DOHH2 (cell line): Measurements from ENCODE around the gene SOX3.

Experiments
- H3F3A ChIP-seq: fragments of 200-600 bp; sonication (generic), shearing (Covaris generic); 2 replicates; pipeline ENCODE4 v1.6.0; 2016; ENCODE audit warnings: antibody characterized with exemption, mild to moderate bottlenecking; ENCODE audit not compliant: control insufficient read depth, insufficient read depth
- H3K27ac ChIP-seq: fragments of 200-600 bp; sonication (generic); 2 replicates; pipeline ENCODE4 v1.5.1; 2014; ENCODE audit warnings: low read depth, mild to moderate bottlenecking, low read length, moderate library complexity
- H3K27me3 ChIP-seq: fragments of 200-600 bp; sonication (generic); 2 replicates; pipeline ENCODE4 v1.6.1; 2014; ENCODE audit warnings: mild to moderate bottlenecking, low read length, mixed read lengths; ENCODE audit not compliant: control insufficient read depth
- H3K36me3 ChIP-seq: fragments of 200-600 bp; sonication (generic); 2 replicates; pipeline ENCODE4 v1.6.1; 2014; ENCODE audit warnings: mild to moderate bottlenecking, low read length, moderate library complexity, mixed read lengths; ENCODE audit not compliant: control insufficient read depth
- H3K4me1 ChIP-seq: fragments of 200-600 bp; sonication (generic); 2 replicates; pipeline ENCODE4 v1.6.1; 2014; ENCODE audit warnings: mild to moderate bottlenecking, low read length, mixed read lengths; ENCODE audit not compliant: control insufficient read depth
- H3K4me2 ChIP-seq: fragments of 200-600 bp; sonication (generic); 2 replicates; pipeline ENCODE4 v1.6.0; 2014; ENCODE audit warnings: mild to moderate bottlenecking, low read length, moderate library complexity
- H3K4me3 ChIP-seq: fragments of 200-600 bp; sonication (generic); 2 replicates; pipeline ENCODE4 v1.5.1; 2014; ENCODE audit warnings: mild to moderate bottlenecking, low read length, mixed read lengths
- H3K79me2 ChIP-seq: fragments of 200-600 bp; sonication (generic); 2 replicates; pipeline ENCODE4 v1.6.1; 2014; ENCODE audit warnings: mild to moderate bottlenecking, low read length, mixed read lengths; ENCODE audit not compliant: control insufficient read depth
- H3K9me2 ChIP-seq: fragments of 200-600 bp; sonication (generic); replicated peaks from 2 replicates; pipeline ENCODE4 v1.6.1; 2014; ENCODE audit warnings: mild to moderate bottlenecking, low read length, mixed read lengths; ENCODE audit not compliant: control insufficient read depth
- H3K9me3 ChIP-seq: fragments of 200-600 bp; sonication (generic); 2 replicates; pipeline ENCODE4 v1.6.1; 2014; ENCODE audit warnings: antibody characterized with exemption, low read length, mixed read lengths; ENCODE audit not compliant: control insufficient read depth, insufficient read depth
- H4K20me1 ChIP-seq: fragments of 200-600 bp; sonication (generic); 2 replicates; pipeline ENCODE4 v1.6.0; 2014; ENCODE audit warnings: low read depth, mild to moderate bottlenecking, antibody characterized with exemption, low read length, moderate library complexity; ENCODE audit not compliant: control insufficient read depth, insufficient read depth
- EZH2phosphoT487 ChIP-seq: fragments of 200-600 bp; sonication (generic); IDR thresholded peaks from 2 replicates; pipeline ENCODE4 v1.6.1; 2017; ENCODE audit warnings: borderline replicate concordance, mild to moderate bottlenecking, antibody characterized with exemption, low read length, moderate library complexity, mixed read lengths
- TF ChIP-seq, protein P1 (sequence below): fragments of 200-600 bp; sonication (generic); IDR thresholded peaks from one replicate; pipeline ENCODE4 v1.5.1; 2014; ENCODE audit warnings: antibody characterized with exemption, mild to moderate bottlenecking, low read depth, low read length; ENCODE audit not compliant: poor library complexity, severe bottlenecking

The SOX3 gene

DNA sequence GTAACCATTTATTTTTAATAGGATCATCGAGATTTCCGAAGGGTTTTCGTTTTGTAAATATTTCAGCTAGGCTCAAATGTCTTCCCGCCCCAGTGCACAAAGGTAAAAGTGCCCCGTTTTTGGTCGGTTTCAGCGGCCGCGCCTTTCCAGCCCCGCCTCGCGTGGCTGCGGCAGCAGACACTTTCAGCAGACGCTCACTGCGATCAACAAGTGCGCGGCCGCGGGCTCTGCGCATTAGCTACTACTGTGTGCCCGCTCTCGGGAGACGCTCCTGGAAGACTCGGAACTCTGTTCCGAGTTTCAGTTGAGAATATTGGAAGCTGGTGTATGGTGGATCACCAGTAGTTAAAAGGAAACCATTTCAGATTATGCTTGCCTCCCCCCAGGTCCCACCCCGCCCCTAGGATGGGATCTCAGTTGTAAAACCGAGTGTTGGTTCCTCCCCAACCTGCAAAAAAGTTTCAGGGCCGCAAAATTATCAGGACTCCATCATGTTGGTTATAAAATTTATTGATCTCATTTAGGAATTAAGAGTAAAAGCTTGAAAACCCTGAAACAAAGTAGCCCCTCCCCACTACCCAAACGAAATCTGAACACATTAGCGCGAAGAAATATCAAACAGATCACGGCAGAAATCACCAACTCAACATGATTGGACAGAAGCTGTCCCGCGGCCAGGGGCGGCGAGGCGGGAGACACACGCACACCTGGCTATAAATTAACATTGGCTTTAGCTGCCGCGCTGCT, 2.2 kb downstream of the SOX3 start:
- H3K27ac ChIP-seq: no peak overlapping the region
- no peaks in the 10 kb centered on the region for H3K36me3 ChIP-seq
- no peaks in the 10 kb centered on the region for H3K79me2 ChIP-seq
- no peaks in the 10 kb centered on the region for H3K9me2 ChIP-seq
- H3K27me3 ChIP-seq: no peaks in the 10 kb centered on the region
- H3K4me1 ChIP-seq: no peaks in the 10 kb centered on the region
- no peaks in the 10 kb centered on the region for H3K9me3 ChIP-seq
- no peaks in the 10 kb centered on the region for H4K20me1 ChIP-seq
- H3F3A ChIP-seq: no peaks in the 10 kb centered on the region
- TF ChIP-seq, protein P1, sequence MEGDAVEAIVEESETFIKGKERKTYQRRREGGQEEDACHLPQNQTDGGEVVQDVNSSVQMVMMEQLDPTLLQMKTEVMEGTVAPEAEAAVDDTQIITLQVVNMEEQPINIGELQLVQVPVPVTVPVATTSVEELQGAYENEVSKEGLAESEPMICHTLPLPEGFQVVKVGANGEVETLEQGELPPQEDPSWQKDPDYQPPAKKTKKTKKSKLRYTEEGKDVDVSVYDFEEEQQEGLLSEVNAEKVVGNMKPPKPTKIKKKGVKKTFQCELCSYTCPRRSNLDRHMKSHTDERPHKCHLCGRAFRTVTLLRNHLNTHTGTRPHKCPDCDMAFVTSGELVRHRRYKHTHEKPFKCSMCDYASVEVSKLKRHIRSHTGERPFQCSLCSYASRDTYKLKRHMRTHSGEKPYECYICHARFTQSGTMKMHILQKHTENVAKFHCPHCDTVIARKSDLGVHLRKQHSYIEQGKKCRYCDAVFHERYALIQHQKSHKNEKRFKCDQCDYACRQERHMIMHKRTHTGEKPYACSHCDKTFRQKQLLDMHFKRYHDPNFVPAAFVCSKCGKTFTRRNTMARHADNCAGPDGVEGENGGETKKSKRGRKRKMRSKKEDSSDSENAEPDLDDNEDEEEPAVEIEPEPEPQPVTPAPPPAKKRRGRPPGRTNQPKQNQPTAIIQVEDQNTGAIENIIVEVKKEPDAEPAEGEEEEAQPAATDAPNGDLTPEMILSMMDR: no peak
- no peak for TF ChIP-seq EZH2phosphoT487
- no peak overlapping the region for H3K4me3 ChIP-seq
- no peak overlapping the region for H3K4me2 ChIP-seq

- Histone ChIP-seq H3K79me2 (no peaks in the 10 kb centered on the region), H3K27ac (no peak overlapping the region), H3K36me3 (no peaks in the 10 kb centered on the region), H3K4me2 (no peak overlapping the region), H3K9me2 (no peaks in the 10 kb centered on the region), H3K27me3 (no peaks in the 10 kb centered on the region), H4K20me1 (no peaks in the 10 kb centered on the region), H3K4me3 (no peak overlapping the region), H3K4me1 (no peaks in the 10 kb centered on the region), H3F3A (no peaks in the 10 kb centered on the region), H3K9me3 (no peaks in the 10 kb centered on the region)
- TF ChIP-seq, protein P1: no peak
- TF ChIP-seq EZH2phosphoT487: no peak
Measured at GRCh38 chrX:140501940-140502468, 2.9 kb downstream of the SOX3 start.

DNA sequence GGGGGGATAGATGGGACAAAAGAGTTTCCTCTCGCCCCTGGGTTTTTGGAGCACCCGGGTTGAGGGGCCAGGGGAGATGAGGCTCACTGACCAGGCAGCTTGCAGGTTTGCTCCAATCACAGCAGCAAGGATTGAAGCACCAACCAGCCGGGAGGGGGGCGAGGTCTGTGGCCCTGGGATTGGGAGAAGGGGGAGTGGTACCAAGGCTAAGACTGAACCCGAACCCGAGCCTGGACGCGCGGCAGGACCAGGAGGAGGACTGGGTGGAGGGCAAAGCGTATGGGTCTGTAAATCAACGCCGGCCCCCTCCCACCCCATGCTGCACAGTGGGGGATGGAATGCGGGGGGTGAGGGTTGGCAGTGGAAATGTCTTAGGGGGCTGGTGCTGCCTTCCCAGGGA, 3.5 kb downstream of the SOX3 start:
- H3K79me2 ChIP-seq: no peaks in the 10 kb centered on the region
- no peaks in the 10 kb centered on the region for H3K27me3 ChIP-seq
- H3K4me1 ChIP-seq: no peaks in the 10 kb centered on the region
- H3K9me2 ChIP-seq: no peaks in the 10 kb centered on the region
- no peak overlapping the region for H3K27ac ChIP-seq
- H3K36me3 ChIP-seq: no peaks in the 10 kb centered on the region
- no peak overlapping the region for H3K4me3 ChIP-seq
- no peaks in the 10 kb centered on the region for H3F3A ChIP-seq
- H3K9me3 ChIP-seq: no peaks in the 10 kb centered on the region
- H3K4me2 ChIP-seq: no peak overlapping the region
- no peaks in the 10 kb centered on the region for H4K20me1 ChIP-seq
- TF ChIP-seq EZH2phosphoT487: no peak
- TF ChIP-seq, protein P1: no peak
